Suprapubic skin (tissue), 4 donors: Measurements from ENCODE around the gene KDM2B. TPM values are rescaled to one million over a fixed set of nuclear protein-coding genes. Genes with fewer than 3 reads are reported as not detected.
A peak's percentile ranks its signal among the peaks of the same experiment; 100 is the strongest.

Experiments
- DNase-seq, 2 donors: peaks; one replicate each; pipeline ENCODE4 v3.0.0-alpha.2; 2019; ENCODE audit warnings: low spot score in 2 of 2
- H3K27ac ChIP-seq: fragments of 200-600 bp; sonication (generic); one replicate; pipeline ENCODE4 v1.5.1; 2019
- H3K27me3 ChIP-seq: fragments of 200-600 bp; sonication (generic); one replicate; pipeline ENCODE4 v1.5.1; 2019
- H3K36me3 ChIP-seq: fragments of 200-600 bp; sonication (generic); one replicate; pipeline ENCODE4 v1.5.1; 2019
- H3K4me1 ChIP-seq: fragments of 200-600 bp; sonication (generic); one replicate; pipeline ENCODE4 v1.5.1; 2019
- H3K4me3 ChIP-seq: fragments of 200-600 bp; sonication (generic); one replicate; pipeline ENCODE4 v1.5.1; 2019; ENCODE audit warnings: mild to moderate bottlenecking
- H3K9me3 ChIP-seq: fragments of 200-600 bp; sonication (generic); one replicate; pipeline ENCODE4 v1.5.1; 2019
- CTCF ChIP-seq, 2 donors: fragments of 200-600 bp in 1 of 2; fragments of 450-650 bp in 1 of 2; sonication (generic) in 1 of 2; IDR thresholded peaks; one replicate each; pipeline ENCODE4 v1.5.1; 2016 to 2019; ENCODE audit warnings: antibody characterized with exemption in 2 of 2, mild to moderate bottlenecking in 1 of 2, moderate library complexity in 1 of 2
- EP300 ChIP-seq: sonication (generic); formaldehyde crosslinking; IDR thresholded peaks from one replicate; pipeline ENCODE4 v1.6.1; 2017; ENCODE audit warnings: antibody characterized with exemption
- POLR2A ChIP-seq, 2 donors: fragments of 450-650 bp; IDR thresholded peaks; one replicate each; pipeline ENCODE4 v1.6.1; 2017; ENCODE audit warnings: antibody characterized with exemption in 2 of 2, mild to moderate bottlenecking in 2 of 2, moderate library complexity in 2 of 2
- POLR2AphosphoS5 ChIP-seq, 3 donors: sonication (generic); formaldehyde crosslinking; IDR thresholded peaks; one replicate each; pipeline ENCODE4 v1.6.1; 2017; ENCODE audit warnings: antibody characterized with exemption in 3 of 3
- WGBS: methylation state at CpG from one replicate; pipeline ENCODE4 v1.1.5; 2018; 5-methylcytosine and 5-hydroxymethylcytosine counted together
- total RNA-seq, 4 donors: library from RNA; depleted of rRNA; stranded (reverse); fragments of >200 nt; gene quantifications; one replicate each; pipeline ENCODE4 v1.1.0, GENCODE V29; 2016

The KDM2B gene
- total RNA-seq, 4 donors from 2014 or later: 47.8 to 53.7 (median 50.4) TPM

- Histone ChIP-seq H3K4me3 (no peak overlapping the region), H3K4me1 (peaks cover 4% of the 10 kb centered on the region), H3K27ac (no peak overlapping the region), H3K9me3 (no peaks in the 10 kb centered on the region), H3K27me3 (no peaks in the 10 kb centered on the region), H3K36me3 (peaks cover 14% of the 10 kb centered on the region)
- TF ChIP-seq EP300 (no peak), CTCF (IDR thresholded peaks at IDR 0.05) (no peak), POLR2A (IDR thresholded peaks at IDR 0.05) (no peak), POLR2AphosphoS5 (IDR thresholded peaks at IDR 0.05) (no peak)
- 93% methylated on average over 6 of the region's 9 CpGs for WGBS
- no peak for DNase-seq
Observed at GRCh38 chr12:121501946-121502345, 78.9 kb downstream of the KDM2B start.

- Histone ChIP-seq H3K27me3 (no peaks in the 10 kb centered on the region), H3K27ac (no peak overlapping the region), H3K36me3 (peaks cover 14% of the 10 kb centered on the region), H3K4me1 (peaks cover 4% of the 10 kb centered on the region), H3K9me3 (no peaks in the 10 kb centered on the region), H3K4me3 (no peak overlapping the region)
- TF ChIP-seq EP300: no peak
- TF ChIP-seq CTCF (IDR thresholded peaks at IDR 0.05): peak; percentile 82 to 96
- TF ChIP-seq POLR2A (IDR thresholded peaks at IDR 0.05): no peak
- no peak for TF ChIP-seq POLR2AphosphoS5 (IDR thresholded peaks at IDR 0.05)
- peak in 1 of 2 donors; percentile 74 for DNase-seq
- WGBS: 54% methylated on average over 19 of the region's 21 CpGs
Observed at GRCh38 chr12:121499929-121500793, 80.7 kb downstream of the KDM2B start.

GRCh38 chr12:121495746-121496145, 85.1 kb downstream of the KDM2B start:
- TF ChIP-seq POLR2AphosphoS5 (IDR thresholded peaks at IDR 0.05): no peak
- TF ChIP-seq EP300: no peak
- TF ChIP-seq POLR2A (IDR thresholded peaks at IDR 0.05): no peak
- TF ChIP-seq CTCF (IDR thresholded peaks at IDR 0.05): no peak
- 93% methylated on average over 8 of the region's 8 CpGs for WGBS
- Histone ChIP-seq H3K4me1 (peaks cover 4% of the 10 kb centered on the region), H3K27ac (no peak overlapping the region), H3K27me3 (no peaks in the 10 kb centered on the region), H3K4me3 (no peak overlapping the region), H3K9me3 (no peaks in the 10 kb centered on the region), H3K36me3 (peaks cover 3% of the 10 kb centered on the region)
- no peak for DNase-seq

- no peaks in the 10 kb centered on the region for H3K4me1 ChIP-seq
- TF ChIP-seq CTCF (IDR thresholded peaks at IDR 0.05) (peak; percentile 9 to 67), POLR2A (IDR thresholded peaks at IDR 0.05) (no peak)
- H3K4me3 ChIP-seq: no peak overlapping the region
- H3K9me3 ChIP-seq: no peaks in the 10 kb centered on the region
- peaks cover 3% of the 10 kb centered on the region for H3K36me3 ChIP-seq
- no peak for DNase-seq
- no peak overlapping the region for H3K27ac ChIP-seq
- WGBS: 82% methylated on average over 19 of the region's 19 CpGs
- no peaks in the 10 kb centered on the region for H3K27me3 ChIP-seq
Observed at GRCh38 chr12:121494093-121494787, 86.6 kb downstream of the KDM2B start.
